Measurements from ENCODE around the gene ATP7A. TPM values are rescaled to one million over a fixed set of nuclear protein-coding genes. Genes with fewer than 3 reads are reported as not detected.
"Not testable (repeated sequence)": the region's sequence is repeated elsewhere in the genome, so short reads cannot be mapped to it uniquely, and the experiment has no call there.

The ATP7A gene
- total RNA-seq, result 10 to 100 TPM; 13.4 to 13.5 TPM

GRCh38 chrX:77910108-77910840, at the start of gene ATP7A:
Gene ATP7A (plus strand): TSS chrX:77910693. CDS start chrX:77971642, 60,949 bp downstream.
- H3K36me3 Mint-ChIP-seq, result peaks cover 3% of the 10 kb centered on the region
- peak within 1 kb of the TSS; percentile 95 for H3K27ac Mint-ChIP-seq
- no peaks in the 10 kb centered on the region for H3K27me3 Mint-ChIP-seq
- ATAC-seq (ENCODE audit: low read depth) (peak; percentile 89), DNase-seq (peak; percentile 83)
- POLR2A ChIA-PET, result interaction anchor here (0.6 to 2.9 kb wide), 5 partner anchors 11 to 191 kb away, joined by 3 to 25 read pairs (median 4); partner anchors contain the start of genes COX7B and MAGT1
- no peaks in the 10 kb centered on the region for H3K9me3 Mint-ChIP-seq
- H3K4me1 Mint-ChIP-seq, result peaks cover 6% of the 10 kb centered on the region
- peak within 1 kb of the TSS; percentile 93 for H3K4me3 Mint-ChIP-seq

DNA sequence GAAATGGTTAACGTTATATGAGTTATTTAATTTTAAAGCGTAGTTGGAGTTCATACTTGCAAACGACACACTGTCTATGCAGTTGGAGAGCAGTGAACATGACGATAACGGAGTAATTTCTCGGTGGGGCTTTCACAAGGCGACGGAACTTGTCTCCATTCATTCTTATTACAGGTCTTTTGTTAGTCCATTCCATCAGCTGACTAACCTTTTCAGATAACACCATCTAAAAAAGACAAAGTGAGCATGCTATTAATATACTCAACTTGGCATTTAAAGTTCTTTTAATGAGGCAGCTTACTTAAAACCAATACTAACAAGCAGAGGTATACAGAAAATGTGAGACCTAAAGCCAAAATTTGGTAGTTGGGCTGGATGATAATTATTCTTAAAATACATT, 35.1 kb upstream of the ATP7A start:
- POLR2A ChIA-PET, result no interaction called here
- Mint-ChIP-seq H3K4me3 (no peak overlapping the region), H3K27ac (no peak overlapping the region), H3K27me3 (no peaks in the 10 kb centered on the region), H3K4me1 (peaks cover 2% of the 10 kb centered on the region), H3K36me3 (peaks cover 19% of the 10 kb centered on the region), H3K9me3 (peaks cover 1% of the 10 kb centered on the region)
- DNase-seq (no peak), ATAC-seq (ENCODE audit: low read depth) (no peak)

DNA sequence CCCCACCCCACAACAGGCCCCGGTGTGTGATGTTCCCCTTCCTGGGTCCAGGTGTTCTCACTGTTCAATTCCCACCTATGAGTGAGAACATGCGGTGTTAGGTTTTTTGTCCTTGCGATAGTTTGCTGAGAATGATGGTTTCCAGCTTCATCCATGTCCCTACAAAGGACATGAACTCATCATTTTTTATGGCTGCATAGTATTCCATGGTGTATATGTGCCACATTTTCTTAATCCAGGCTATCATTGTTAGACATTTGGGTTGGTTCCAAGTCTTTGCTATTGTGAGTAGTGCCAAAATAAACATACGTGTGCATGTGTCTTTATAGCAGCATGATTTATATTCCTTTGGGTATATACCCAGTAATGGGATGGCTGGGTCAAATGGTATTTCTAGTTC, 29.1 kb upstream of the ATP7A start:
- H3K4me3 Mint-ChIP-seq; DNase-seq; H3K27ac Mint-ChIP-seq; ATAC-seq (ENCODE audit: low read depth); H3K36me3 Mint-ChIP-seq; POLR2A ChIA-PET; H3K9me3 Mint-ChIP-seq; H3K27me3 Mint-ChIP-seq; H3K4me1 Mint-ChIP-seq: not testable (repeated sequence)

DNA sequence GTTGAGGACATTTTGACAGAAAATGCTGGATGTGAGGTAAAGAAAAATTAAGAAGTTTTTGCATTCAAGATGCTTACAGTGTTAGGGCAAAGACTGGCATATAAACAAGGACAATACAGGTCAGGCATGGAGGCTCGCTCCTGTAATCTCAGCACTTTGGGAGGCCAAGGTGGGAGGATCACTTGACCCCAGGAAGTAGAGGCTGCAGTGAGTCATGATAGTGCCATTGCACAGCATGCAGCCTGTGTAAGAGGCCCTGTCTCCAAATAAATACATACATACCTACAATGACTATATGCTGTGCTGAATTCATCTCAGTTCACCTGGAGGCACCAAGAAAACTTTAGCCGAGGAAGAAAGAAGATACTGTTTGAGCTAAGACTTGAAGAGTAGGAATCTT, 17.6 kb upstream of the ATP7A start:
- Mint-ChIP-seq H3K4me3 (peak overlapping the region; percentile 35), H3K36me3 (peaks cover 9% of the 10 kb centered on the region), H3K4me1 (peaks cover 9% of the 10 kb centered on the region), H3K27ac (peak overlapping the region; percentile 12), H3K27me3 (no peaks in the 10 kb centered on the region), H3K9me3 (no peaks in the 10 kb centered on the region)
- POLR2A ChIA-PET, result no interaction called here
- no peak for DNase-seq
- ATAC-seq (ENCODE audit: low read depth), result no peak

- Mint-ChIP-seq H3K36me3 (peaks cover 8% of the 10 kb centered on the region), H3K4me1 (peaks cover 9% of the 10 kb centered on the region), H3K9me3 (no peaks in the 10 kb centered on the region), H3K27ac (peak overlapping the region; percentile 99), H3K4me3 (peak overlapping the region; percentile 98), H3K27me3 (no peaks in the 10 kb centered on the region)
- DNase-seq (no peak), ATAC-seq (ENCODE audit: low read depth) (no peak)
- POLR2A ChIA-PET, result no interaction called here
Measured at GRCh38 chrX:77893713-77894112, 16.8 kb upstream of the ATP7A start.

GRCh38 chrX:77894921-77895886, 15.3 kb upstream of the ATP7A start, which contains the start of gene MAGT1:
Gene MAGT1 (minus strand): TSS chrX:77895435. CDS start chrX:77895410, 25 bp downstream.
- H3K36me3 Mint-ChIP-seq, result peaks cover 4% of the 10 kb centered on the region
- DNase-seq (peak; percentile 76), ATAC-seq (ENCODE audit: low read depth) (peak; percentile 94)
- no peaks in the 10 kb centered on the region for H3K27me3 Mint-ChIP-seq
- POLR2A ChIA-PET, result interaction anchor here (0.6 to 1.9 kb wide), 8 partner anchors 9 to 394 kb away, joined by 3 to 5 read pairs (median 4); partner anchors contain the start of genes ATP7A and PGK1
- H3K27ac Mint-ChIP-seq, result peak within 1 kb of the TSS; percentile 99
- H3K4me3 Mint-ChIP-seq, result peak within 1 kb of the TSS; percentile 98
- peaks cover 9% of the 10 kb centered on the region for H3K4me1 Mint-ChIP-seq
- H3K9me3 Mint-ChIP-seq, result no peaks in the 10 kb centered on the region

GRCh38 chrX:77899081-77899828, 11.2 kb upstream of the ATP7A start, which contains the start of gene COX7B:
Gene COX7B (plus strand): TSS chrX:77899468. CDS start chrX:77899554, 86 bp downstream.
- POLR2A ChIA-PET, result interaction anchor here (0.9 to 2.5 kb wide), 9 partner anchors 10 to 1209 kb away, joined by 3 to 25 read pairs (median 5); partner anchors contain the start of genes ATP7A, FGF16 and PGK1
- Mint-ChIP-seq H3K27me3 (no peaks in the 10 kb centered on the region), H3K4me3 (peak within 1 kb of the TSS; percentile 92), H3K4me1 (peaks cover 11% of the 10 kb centered on the region), H3K9me3 (no peaks in the 10 kb centered on the region), H3K27ac (peak within 1 kb of the TSS; percentile 97), H3K36me3 (peaks cover 16% of the 10 kb centered on the region)
- ATAC-seq (ENCODE audit: low read depth) (peak; percentile 65), DNase-seq (peak; percentile 44)

DNA sequence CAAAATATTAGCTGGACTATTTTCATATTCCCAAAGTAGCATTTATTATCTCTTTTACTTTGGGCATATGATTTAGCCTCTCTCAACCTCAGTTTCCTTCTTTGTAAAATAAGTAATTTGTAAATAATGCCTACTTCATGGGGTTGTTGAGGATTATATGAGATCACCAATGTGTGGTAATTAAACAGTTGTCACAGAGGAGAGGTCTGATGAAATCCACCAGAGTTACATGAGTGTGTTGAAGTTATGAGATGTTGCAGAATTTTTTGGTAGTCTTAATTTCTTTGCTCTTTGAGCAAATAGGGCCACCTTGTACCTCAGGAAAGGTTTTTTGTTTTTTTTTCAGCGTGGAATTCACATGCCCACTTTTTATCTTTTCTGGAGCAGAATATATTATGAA, 9.8 kb upstream of the ATP7A start:
- H3K27ac Mint-ChIP-seq, result peak overlapping the region; percentile 97
- H3K4me3 Mint-ChIP-seq, result peak overlapping the region; percentile 92
- H3K36me3 Mint-ChIP-seq, result peaks cover 16% of the 10 kb centered on the region
- DNase-seq, result no peak
- no peak for ATAC-seq (ENCODE audit: low read depth)
- no peaks in the 10 kb centered on the region for H3K27me3 Mint-ChIP-seq
- H3K9me3 Mint-ChIP-seq, result no peaks in the 10 kb centered on the region
- peaks cover 11% of the 10 kb centered on the region for H3K4me1 Mint-ChIP-seq
- POLR2A ChIA-PET, result interaction anchor here (2.0 to 2.5 kb wide), 3 partner anchors 9 to 204 kb away, joined by 5 to 25 read pairs (median 9); partner anchors contain the start of genes ATP7A and PGK1

DNA sequence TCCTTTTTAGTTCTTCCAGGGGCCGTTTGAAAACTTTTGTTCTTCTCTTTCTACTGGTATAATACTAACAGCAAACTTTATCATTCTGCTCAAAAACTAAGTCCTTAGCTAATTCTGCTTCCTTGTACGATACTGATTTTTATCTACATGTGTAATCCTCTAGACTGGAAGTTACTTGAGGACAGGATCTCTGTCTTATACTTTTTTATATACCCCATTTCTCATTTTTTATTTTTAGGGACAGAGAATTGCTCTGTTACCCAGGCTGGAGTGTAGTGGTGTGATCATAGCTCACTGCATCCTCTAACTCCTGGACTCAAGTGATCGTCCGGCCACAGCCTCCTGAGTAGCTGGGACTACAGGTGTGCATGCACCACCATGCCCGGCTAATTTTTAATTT, 9.0 kb upstream of the ATP7A start:
- no peaks in the 10 kb centered on the region for H3K27me3 Mint-ChIP-seq
- DNase-seq (no peak), ATAC-seq (ENCODE audit: low read depth) (no peak)
- H3K4me3 Mint-ChIP-seq, result peak overlapping the region; percentile 92
- POLR2A ChIA-PET, result interaction anchor here (0.7 kb wide), 1 partner anchor 205 kb away, joined by 3 read pairs; no protein-coding TSS in a partner anchor
- peaks cover 16% of the 10 kb centered on the region for H3K36me3 Mint-ChIP-seq
- H3K4me1 Mint-ChIP-seq, result peaks cover 9% of the 10 kb centered on the region
- H3K27ac Mint-ChIP-seq, result peak overlapping the region; percentile 21
- H3K9me3 Mint-ChIP-seq, result no peaks in the 10 kb centered on the region

DNA sequence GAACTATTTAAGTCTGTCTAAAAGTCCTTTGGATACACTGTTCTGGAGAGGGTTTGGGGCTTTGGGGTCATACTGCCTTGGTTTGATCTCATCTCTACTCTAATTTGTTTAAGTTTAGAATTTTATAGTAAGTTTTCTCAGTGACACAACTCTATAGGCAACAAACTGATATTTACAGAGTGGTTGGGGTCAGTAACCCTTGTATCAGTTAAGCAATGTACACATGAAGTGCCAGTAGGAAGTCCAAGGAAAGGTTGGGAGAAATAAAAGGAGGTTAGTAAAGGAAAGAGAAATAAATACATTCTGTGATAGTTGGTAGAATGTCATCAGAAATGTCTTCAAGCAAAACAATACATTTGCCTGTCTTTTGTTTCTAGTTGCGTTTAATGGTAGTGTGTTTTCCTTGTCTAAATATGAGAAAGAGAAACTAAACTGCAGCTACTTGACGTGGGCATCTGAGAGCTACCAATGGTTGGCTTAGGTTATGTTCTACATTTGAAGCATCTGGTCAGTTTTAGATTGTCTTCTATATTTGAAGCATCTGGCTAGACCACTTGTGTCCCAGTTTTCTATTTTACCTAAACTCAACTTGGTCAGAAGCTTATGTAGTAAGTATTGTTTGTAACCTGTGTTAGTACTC, 6.9 kb downstream of the ATP7A start:
- Mint-ChIP-seq H3K4me3 (peak overlapping the region; percentile 68), H3K9me3 (peaks cover 2% of the 10 kb centered on the region), H3K36me3 (no peaks in the 10 kb centered on the region), H3K27ac (peak overlapping the region; percentile 77), H3K27me3 (no peaks in the 10 kb centered on the region), H3K4me1 (peaks cover 15% of the 10 kb centered on the region)
- DNase-seq (no peak), ATAC-seq (ENCODE audit: low read depth) (no peak)
- POLR2A ChIA-PET, result no interaction called here

GRCh38 chrX:77918568-77918967, 8.1 kb downstream of the ATP7A start:
- H3K4me1 Mint-ChIP-seq, result peaks cover 15% of the 10 kb centered on the region
- no peaks in the 10 kb centered on the region for H3K36me3 Mint-ChIP-seq
- H3K4me3 Mint-ChIP-seq, result no peak overlapping the region
- ATAC-seq (ENCODE audit: low read depth), result no peak
- no peak for DNase-seq
- H3K9me3 Mint-ChIP-seq, result peaks cover 2% of the 10 kb centered on the region
- no peaks in the 10 kb centered on the region for H3K27me3 Mint-ChIP-seq
- POLR2A ChIA-PET, result no interaction called here
- no peak overlapping the region for H3K27ac Mint-ChIP-seq

- POLR2A ChIA-PET, result interaction anchor here (0.9 kb wide), 1 partner anchor 20 kb away, joined by 3 read pairs; the partner anchor contains the start of gene COX7B
- H3K9me3 Mint-ChIP-seq; H3K27me3 Mint-ChIP-seq; DNase-seq; H3K36me3 Mint-ChIP-seq; H3K4me3 Mint-ChIP-seq; ATAC-seq (ENCODE audit: low read depth); H3K27ac Mint-ChIP-seq: not testable (repeated sequence)
- peaks cover 15% of the 10 kb centered on the region for H3K4me1 Mint-ChIP-seq
Measured at GRCh38 chrX:77919370-77919769, 8.9 kb downstream of the ATP7A start.
